GM12878 (cell line): ENCODE results near the gene DMPK. TPM values are rescaled to one million over a fixed set of nuclear protein-coding genes. Genes with fewer than 3 reads are reported as not detected.
A peak's percentile ranks its signal among the peaks of the same experiment; 100 is the strongest.

Experiments
- ATAC-seq: fragments of 200-7000 bp; cut with Tn5 transposase; 3 replicates; pipeline ENCODE4 v1.9.1; 2020; ENCODE audit warnings: mild to moderate bottlenecking, moderate library complexity
- BruUV-seq: library from RNA; stranded (reverse); fragments of 400-500 nt; replicated peaks from 2 replicates; lab custom pipeline; 2021; lab: Mats Ljungman, UMichigan
- CTCF ChIA-PET: fragments of 300-600 bp; sonication (Branson Sonifier 250); formaldehyde crosslinking; extraction: SDS; loops from one replicate; lab custom pipeline; 2021; ENCODE audit warnings: inconsistent platforms; lab: Yijun Ruan, JAX
- POLR2A ChIA-PET: fragments of 350-600 bp; formaldehyde crosslinking; extraction: SDS; loops from one replicate; lab custom pipeline; 2021; ENCODE audit warnings: inconsistent platforms; lab: Charles Lee
- RAD21 ChIA-PET: fragments of 300-600 bp; sonication (Branson Sonifier 250); formaldehyde crosslinking; loops from one replicate; lab custom pipeline; 2023; ENCODE audit warnings: antibody characterized with exemption; ENCODE audit not compliant: unreplicated experiment; lab: Charles Lee
- SMC1A ChIA-PET: fragments of 300-600 bp; sonication (Branson Sonifier 250); formaldehyde crosslinking; loops from one replicate; lab custom pipeline; 2023; ENCODE audit not compliant: unreplicated experiment, uncharacterized antibody; lab: Charles Lee
- DNase-seq: peaks from one replicate; pipeline ENCODE4 v3.0.0-alpha.2; 2011; ENCODE audit warnings: low read depth, low spot score
- FAIRE-seq: peaks from 3 replicates; lab custom pipeline; 2011; peaks lifted over from hg19 to GRCh38; lab: Jason Lieb, UNC
- H2AFZ ChIP-seq: 2 replicates; pipeline ENCODE4 v1.6.0; 2011; ENCODE audit warnings: low read depth, low read length, control low read depth; ENCODE audit not compliant: control insufficient read depth
- H3K27ac ChIP-seq: 2 replicates; pipeline ENCODE4 v1.5.1; 2011; ENCODE audit warnings: control low read depth; ENCODE audit not compliant: control insufficient read depth, insufficient read depth
- H3K27me3 ChIP-seq, 2 experiments: replicated peaks in 1 of 2; 2 replicates each; pipeline versions ENCODE4 v1.6.0 to v1.6.1; 2011; ENCODE audit warnings: low read length in 1 of 2; ENCODE audit not compliant: control insufficient read depth in 2 of 2, insufficient read depth in 2 of 2
- H3K36me3 ChIP-seq, 2 experiments: 2 replicates each; pipeline ENCODE4 v1.5.1; 2011; ENCODE audit warnings: low read length in 1 of 2; ENCODE audit not compliant: control insufficient read depth in 2 of 2, insufficient read depth in 2 of 2
- H3K4me1 ChIP-seq: 2 replicates; pipeline ENCODE4 v1.6.1; 2011; ENCODE audit warnings: mild to moderate bottlenecking, low read length, moderate library complexity, mixed read lengths; ENCODE audit not compliant: control insufficient read depth, insufficient read depth
- H3K4me2 ChIP-seq: 2 replicates; pipeline ENCODE4 v1.6.0; 2011; ENCODE audit warnings: control low read depth; ENCODE audit not compliant: control insufficient read depth, insufficient read depth
- H3K4me3 ChIP-seq: fragments of 200-600 bp; sonication (generic); 2 replicates; pipeline ENCODE4 v1.5.1; 2016
- H3K79me2 ChIP-seq: 2 replicates; pipeline ENCODE4 v1.6.0; 2011; ENCODE audit warnings: low read length; ENCODE audit not compliant: control insufficient read depth, insufficient read depth
- H3K9ac ChIP-seq: 2 replicates; pipeline ENCODE4 v1.8.0; 2011; ENCODE audit warnings: low read length, control low read depth, mixed read lengths; ENCODE audit not compliant: control insufficient read depth, insufficient read depth
- H3K9me3 ChIP-seq: replicated peaks from 3 replicates; pipeline ENCODE4 v1.5.1; 2011; ENCODE audit warnings: mild to moderate bottlenecking, low read length; ENCODE audit not compliant: control insufficient read depth, insufficient read depth
- H4K20me1 ChIP-seq: 2 replicates; pipeline ENCODE4 v1.6.0; 2011; ENCODE audit not compliant: control insufficient read depth, insufficient read depth
- FOXM1 ChIP-seq: IDR thresholded peaks from 2 replicates; pipeline ENCODE4 v1.6.1; 2012; ENCODE audit warnings: low read depth, mild to moderate bottlenecking, inconsistent platforms, low read length, moderate library complexity
- IRF4 ChIP-seq: IDR thresholded peaks from 2 replicates; pipeline ENCODE4 v1.6.1; 2011; ENCODE audit warnings: low read depth, low read length
- NFXL1 ChIP-seq: fragments of 450-650 bp; IDR thresholded peaks from 2 replicates; pipeline ENCODE4 v1.6.1; 2017; ENCODE audit warnings: antibody characterized with exemption, mild to moderate bottlenecking, borderline replicate concordance
- PAX5 ChIP-seq: IDR thresholded peaks from 2 replicates; pipeline ENCODE4 v1.6.1; 2011; ENCODE audit warnings: low read depth, low read length, borderline replicate concordance
- POLR2A ChIP-seq: IDR thresholded peaks from 2 replicates; pipeline ENCODE4 v1.6.1; 2011; ENCODE audit warnings: low read depth, mild to moderate bottlenecking, low read length
- WGBS: methylation state at CpG from one replicate; pipeline ENCODE4 v1.1.6; 2016; ENCODE audit warnings: low lambda C conversion rate; ENCODE audit not compliant: insufficient replicate concordance, insufficient coverage; ENCODE audit errors: missing lambda C conversion rate; 5-methylcytosine and 5-hydroxymethylcytosine counted together
- in situ Hi-C: fragments of 300-500 bp; cut with MboI; formaldehyde crosslinking; loops from 9 replicates; pipeline ENCODE4 v1.14.3; 2018; ENCODE audit warnings: mixed read lengths
- intact Hi-C: fragments of 100-400 bp; cut with micrococcal nuclease; formaldehyde crosslinking; loops from one replicate; pipeline ENCODE4 v1.14.2; 2022; ENCODE audit not compliant: unreplicated experiment
- polyA plus RNA-seq, 11 experiments: library from polyadenylated mRNA; depleted of rRNA in 4 of 11; unstranded in 6 of 11; stranded (reverse) in 5 of 11; fragments of >200 nt; fragmentation: Nextera tagmentation in 4 of 11; fragmentation: Illumina TruSeq in 1 of 11; extraction: Ambion mirVana in 4 of 11; extraction: Trizol in 1 of 11; gene quantifications; 1 replicate in 1 of 11; 2 replicates in 10 of 11; pipeline versions ENCODE4 v1.2.1 to v1.2.3, GENCODE V29; 2011 to 2016; ENCODE audit warnings: inconsistent platforms in 2 of 11, missing spikeins in 2 of 11, low read depth in 1 of 11
- total RNA-seq, 4 experiments: library from RNA; depleted of rRNA in 3 of 4; stranded (reverse); fragments of >200 nt in 3 of 4; fragmentation: Illumina TruSeq in 1 of 4; extraction: Trizol in 1 of 4; gene quantifications; 2 replicates each; pipeline versions ENCODE4 v1.2.1 to v1.2.3, GENCODE V29; 2013 to 2021

DMPK gene
- total and polyA plus RNA-seq, 10 of the 15 experiments (the other 5 are each of a cell fraction or from before 2014, with no cell fraction given) = 0.60 to 33.6 (median 5.2) TPM

- no peak for TF ChIP-seq NFXL1
- TF ChIP-seq, all 136 proteins: peak for 0
Measured at GRCh38 chr19:45819769-45820168, 37.5 kb upstream of the DMPK start (continued).

DNA sequence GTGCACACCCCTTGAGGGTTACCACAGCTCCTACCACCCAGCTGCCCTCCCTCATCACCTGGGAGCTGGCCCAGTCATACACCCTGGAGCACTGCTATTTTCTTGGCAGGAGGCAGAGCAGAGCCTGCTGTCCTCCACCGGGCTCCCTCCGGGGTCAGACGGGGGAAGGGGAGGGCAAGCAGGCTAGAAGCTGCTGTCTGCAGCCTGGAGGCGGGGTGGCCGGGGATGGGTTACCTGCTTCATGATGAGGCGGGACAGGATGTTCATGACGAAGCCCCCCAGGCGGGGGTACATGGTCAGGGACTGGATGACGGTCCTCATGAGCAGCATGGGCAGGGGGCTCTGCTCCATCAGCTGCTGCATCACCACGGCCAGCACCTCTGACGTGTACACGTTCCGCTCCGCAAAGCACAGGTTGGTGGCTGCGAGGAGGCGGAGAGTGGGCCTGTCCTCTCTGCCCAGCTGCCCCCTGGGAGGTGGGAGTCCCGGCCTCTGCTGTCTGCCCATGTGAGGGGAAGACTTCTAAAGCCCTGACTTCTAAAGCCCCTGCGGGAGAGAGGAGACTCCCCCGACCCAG, 35.5 kb upstream of the DMPK start:
- DNase-seq (no peak), ATAC-seq (peak; percentile 15), FAIRE-seq (no peak)
- Histone ChIP-seq H3K9me3 (no peaks in the 10 kb centered on the region), H3K4me1 (no peaks in the 10 kb centered on the region), H2AFZ (no peak overlapping the region), H3K4me3 (no peak overlapping the region), H4K20me1 (no peaks in the 10 kb centered on the region), H3K27me3 (no peaks in the 10 kb centered on the region), H3K9ac (no peak overlapping the region), H3K36me3 (peaks cover 5 to 9% of the 10 kb centered on the region in 2 experiments), H3K27ac (no peak overlapping the region), H3K4me2 (no peak overlapping the region), H3K79me2 (no peaks in the 10 kb centered on the region)
- WGBS = 73% methylated on average over 19 of the region's 19 CpGs
- ChIA-PET POLR2A (interaction anchor here (0.5 to 1.9 kb wide), 3 partner anchors 30 to 64 kb away, joined by 3 to 8 read pairs (median 4); no protein-coding TSS in a partner anchor), CTCF (interaction anchor here (0.7 to 2.4 kb wide), 17 partner anchors 12 to 199 kb away, joined by 3 to 28 read pairs (median 6); partner anchors contain the start of genes FOXA3, MEIOSIN, MYPOP and QPCTL), SMC1A (interaction anchor here (1.1 to 1.8 kb wide), 3 partner anchors 18 to 199 kb away, joined by 4 to 9 read pairs (median 5); no protein-coding TSS in a partner anchor), RAD21 (interaction anchor here (1.1 to 1.9 kb wide), 6 partner anchors 46 to 177 kb away, joined by 3 to 14 read pairs (median 9); partner anchors contain the start of genes CCDC61, FOXA3, MYPOP and SIX5)
- intact Hi-C loops = loop anchor here (1.0 to 10.0 kb wide), 3 partner anchors 65 to 177 kb away; partner anchors contain the start of genes CCDC61 and MYPOP
- TF ChIP-seq PAX5 (peak; percentile 58; the same call in 1 of the 2 replicates), IRF4 (no peak), POLR2A (peak; percentile 63; the same call in 1 of the 2 replicates), FOXM1 (no peak)
- no TSS peak for BruUV-seq
- in situ Hi-C loops = no loop called here
